Measurements from ENCODE around the gene ATP5F1D.
"Not testable (repeated sequence)": the region's sequence is repeated elsewhere in the genome, so short reads cannot be mapped to it uniquely, and the experiment has no call there.

Gene ATP5F1D

GRCh38 chr19:1237027-1237659 is 4.4 kb upstream of the ATP5F1D start:
- Mint-ChIP-seq H3K4me1 (peaks cover 18% of the 10 kb centered on the region), H3K9me3 (no peaks in the 10 kb centered on the region), H3K4me3 (no peak overlapping the region), H3K27ac (no peak overlapping the region), H3K27me3 (peaks cover 6% of the 10 kb centered on the region), H3K36me3 (no peaks in the 10 kb centered on the region)

GRCh38 chr19:1237754-1238368 is 3.7 kb upstream of the ATP5F1D start, which contains the start of gene CBARP:
CBARP (minus strand) TSS chr19:1238005; CDS start chr19:1236100, 1,905 bp downstream.
- H3K27me3 Mint-ChIP-seq: peaks cover 6% of the 10 kb centered on the region
- H3K27ac Mint-ChIP-seq: peak within 1 kb of the TSS; percentile 79
- no peaks in the 10 kb centered on the region for H3K36me3 Mint-ChIP-seq
- H3K9me3 Mint-ChIP-seq: no peaks in the 10 kb centered on the region
- peaks cover 18% of the 10 kb centered on the region for H3K4me1 Mint-ChIP-seq
- H3K4me3 Mint-ChIP-seq: peak within 1 kb of the TSS; percentile 78

GRCh38 chr19:1238369-1239303 is 2.9 kb upstream of the ATP5F1D start:
- Mint-ChIP-seq H3K4me1 (peaks cover 18% of the 10 kb centered on the region), H3K27ac (peak overlapping the region; percentile 79), H3K4me3 (peak overlapping the region; percentile 78), H3K36me3 (no peaks in the 10 kb centered on the region), H3K27me3 (peaks cover 6% of the 10 kb centered on the region), H3K9me3 (no peaks in the 10 kb centered on the region)

GRCh38 chr19:1239420-1239795 is 2.1 kb upstream of the ATP5F1D start:
- H3K27me3 Mint-ChIP-seq: peaks cover 6% of the 10 kb centered on the region
- no peaks in the 10 kb centered on the region for H3K9me3 Mint-ChIP-seq
- peak overlapping the region; percentile 78 for H3K4me3 Mint-ChIP-seq
- no peaks in the 10 kb centered on the region for H3K36me3 Mint-ChIP-seq
- H3K4me1 Mint-ChIP-seq: peaks cover 19% of the 10 kb centered on the region
- peak overlapping the region; percentile 30 for H3K27ac Mint-ChIP-seq

GRCh38 chr19:1239796-1240737 is 1.5 kb upstream of the ATP5F1D start:
- Mint-ChIP-seq H3K4me1 (peaks cover 22% of the 10 kb centered on the region), H3K9me3 (no peaks in the 10 kb centered on the region), H3K27me3 (peaks cover 6% of the 10 kb centered on the region), H3K36me3 (no peaks in the 10 kb centered on the region), H3K4me3 (peak overlapping the region; percentile 49), H3K27ac (no peak overlapping the region)

GRCh38 chr19:1240925-1241324 is 626 bp upstream of the ATP5F1D start:
- Mint-ChIP-seq H3K27ac (no peak overlapping the region), H3K4me3 (peak overlapping the region; percentile 87), H3K27me3 (peaks cover 6% of the 10 kb centered on the region), H3K4me1 (peaks cover 22% of the 10 kb centered on the region), H3K36me3 (no peaks in the 10 kb centered on the region), H3K9me3 (no peaks in the 10 kb centered on the region)

GRCh38 chr19:1243768-1244692 is 2.5 kb downstream of the ATP5F1D start:
- Mint-ChIP-seq H3K27ac (no peak overlapping the region), H3K9me3 (no peaks in the 10 kb centered on the region), H3K4me3 (peak overlapping the region; percentile 71), H3K27me3 (no peaks in the 10 kb centered on the region), H3K4me1 (peaks cover 14% of the 10 kb centered on the region), H3K36me3 (no peaks in the 10 kb centered on the region)

- H3K36me3 Mint-ChIP-seq: no peaks in the 10 kb centered on the region
- H3K9me3 Mint-ChIP-seq: no peaks in the 10 kb centered on the region
- no peaks in the 10 kb centered on the region for H3K27me3 Mint-ChIP-seq
- H3K4me3 Mint-ChIP-seq: peak overlapping the region; percentile 71
- peaks cover 14% of the 10 kb centered on the region for H3K4me1 Mint-ChIP-seq
- H3K27ac Mint-ChIP-seq: no peak overlapping the region
These were observed 3.3 kb downstream of the ATP5F1D start for GRCh38 chr19:1244693-1245451.

GRCh38 chr19:1245494-1246264 is 4.1 kb downstream of the ATP5F1D start:
- Mint-ChIP-seq H3K4me1 (peaks cover 14% of the 10 kb centered on the region), H3K9me3 (no peaks in the 10 kb centered on the region), H3K27me3 (no peaks in the 10 kb centered on the region), H3K36me3 (no peaks in the 10 kb centered on the region), H3K4me3 (no peak overlapping the region), H3K27ac (no peak overlapping the region)

- H3K9me3 Mint-ChIP-seq, H3K4me1 Mint-ChIP-seq, H3K27ac Mint-ChIP-seq, H3K36me3 Mint-ChIP-seq, H3K27me3 Mint-ChIP-seq, H3K4me3 Mint-ChIP-seq: not testable (repeated sequence)
These were observed 4.9 kb downstream of the ATP5F1D start for GRCh38 chr19:1246265-1247087.

GRCh38 chr19:1247748-1248138 is 6.2 kb downstream of the ATP5F1D start:
- no peak overlapping the region for H3K27ac Mint-ChIP-seq
- H3K36me3 Mint-ChIP-seq: no peaks in the 10 kb centered on the region
- H3K9me3 Mint-ChIP-seq: no peaks in the 10 kb centered on the region
- H3K27me3 Mint-ChIP-seq: no peaks in the 10 kb centered on the region
- H3K4me3 Mint-ChIP-seq: peak overlapping the region; percentile 23
- H3K4me1 Mint-ChIP-seq: peaks cover 4% of the 10 kb centered on the region

GRCh38 chr19:1248139-1248785 is 6.7 kb downstream of the ATP5F1D start, which contains the start of gene MIDN:
MIDN (plus strand) TSS chr19:1248583; CDS start chr19:1250297, 1,714 bp downstream.
- Mint-ChIP-seq H3K4me1 (peaks cover 5% of the 10 kb centered on the region), H3K4me3 (peak within 1 kb of the TSS; percentile 72), H3K36me3 (no peaks in the 10 kb centered on the region), H3K9me3 (no peaks in the 10 kb centered on the region), H3K27ac (no peak within 1 kb of the TSS), H3K27me3 (no peaks in the 10 kb centered on the region)

All from activated naive CD4-positive, alpha-beta T cell treated with anti-CD3 and anti-CD28 coated beads, Interleukin-2, amount 50 U/mL, for 24 hours (primary cell).